Esophagus squamous epithelium (tissue), 5 donors: ENCODE data around the gene CCDC180. TPM values are rescaled to one million over a fixed set of nuclear protein-coding genes. Genes with fewer than 3 reads are reported as not detected.

ENCODE experiments used
- DNase-seq: peaks from one replicate; lab custom pipeline; 2025; lab: John Stamatoyannopoulos, UW
- H3K27ac ChIP-seq, 4 donors: fragments of 200-600 bp; sonication (generic); one replicate each; pipeline ENCODE4 v1.5.1; 2016 to 2019; ENCODE audit warnings: mild to moderate bottlenecking in 1 of 4
- H3K27me3 ChIP-seq, 4 donors: fragments of 200-600 bp; sonication (generic); 1 replicate in 3 of 4; 2 replicates in 1 of 4; pipeline versions ENCODE4 v1.5.1 to v1.6.0; 2017 to 2021; ENCODE audit warnings: antibody characterized with exemption in 1 of 4
- H3K36me3 ChIP-seq, 3 donors: fragments of 200-600 bp; sonication (generic); one replicate each; pipeline ENCODE4 v1.5.1; 2016 to 2019
- H3K4me1 ChIP-seq, 3 donors: fragments of 200-600 bp; sonication (generic); one replicate each; pipeline ENCODE4 v1.5.1; 2017 to 2019
- H3K4me3 ChIP-seq, 4 donors: fragments of 200-600 bp; sonication (generic); 1 replicate in 3 of 4; 2 replicates in 1 of 4; pipeline ENCODE4 v1.5.1; 2016 to 2019; ENCODE audit warnings: mild to moderate bottlenecking in 2 of 4, moderate library complexity in 1 of 4
- H3K9me3 ChIP-seq, 3 donors: fragments of 200-600 bp; sonication (generic); one replicate each; pipeline ENCODE4 v1.5.1; 2016 to 2019
- POLR2A ChIP-seq, 4 donors: fragments of 450-650 bp; IDR thresholded peaks; one replicate each; pipeline ENCODE4 v1.6.1; 2017; ENCODE audit warnings: antibody characterized with exemption in 4 of 4, mild to moderate bottlenecking in 4 of 4, moderate library complexity in 3 of 4
- WGBS, 2 donors: methylation state at CpG; one replicate each; pipeline ENCODE4 v1.1.5; 2018; 5-methylcytosine and 5-hydroxymethylcytosine counted together
- intact Hi-C: fragments of 100-400 bp; cut with DNase I; formaldehyde crosslinking; loops from one replicate; pipeline ENCODE4 v1.15.0; 2022
- total RNA-seq, 4 donors: library from RNA; depleted of rRNA; stranded (reverse); fragments of >200 nt; gene quantifications; one replicate each; pipeline ENCODE4 v1.1.0, GENCODE V29; 2016
- TF ChIP-seq, protein P1 (sequence below), 6 experiments: fragments of 450-650 bp in 4 of 6; fragments of 200-600 bp in 2 of 6; sonication (generic) in 2 of 6; IDR thresholded peaks; one replicate each; pipeline ENCODE4 v1.5.1; 2016 to 2019; ENCODE audit warnings: antibody characterized with exemption in 6 of 6, mild to moderate bottlenecking in 4 of 6, moderate library complexity in 4 of 6
- donor health status: DM: yes; HTN: yes; CAD: no.

CCDC180 gene
- total RNA-seq, 4 donors from 2014 or later, result 0.88 to 4.8 (median 2.7) TPM; not detected in 1

DNA sequence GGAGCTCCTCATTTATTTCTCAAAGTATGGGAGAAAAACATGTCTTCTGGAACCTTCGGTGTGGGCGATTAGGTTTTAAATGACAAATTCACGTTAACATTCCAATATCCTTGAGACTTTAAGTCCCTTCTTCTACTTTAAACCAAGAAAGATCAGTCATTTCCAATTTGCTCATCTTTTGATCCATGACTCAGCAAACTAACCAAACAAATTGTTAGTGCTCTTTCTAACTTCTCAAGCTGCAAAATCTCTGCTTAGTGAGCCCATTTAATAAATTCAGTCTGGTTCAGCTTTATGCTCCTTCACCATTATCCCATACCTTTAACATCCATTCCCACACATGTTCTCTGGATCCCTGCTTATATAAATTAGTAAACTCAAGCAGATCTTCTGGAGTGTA is 5.5 kb upstream of the CCDC180 start:
- intact Hi-C loops, result no loop called here
- no peaks in the 10 kb centered on the region for H3K36me3 ChIP-seq
- H3K4me3 ChIP-seq, result no peak overlapping the region
- no peak overlapping the region for H3K27ac ChIP-seq
- H3K9me3 ChIP-seq, result peaks cover 0 to 14% (median 4%) of the 10 kb centered on the region in 3 donors
- TF ChIP-seq POLR2A (IDR thresholded peaks at IDR 0.05), result no peak
- TF ChIP-seq, protein P1, sequence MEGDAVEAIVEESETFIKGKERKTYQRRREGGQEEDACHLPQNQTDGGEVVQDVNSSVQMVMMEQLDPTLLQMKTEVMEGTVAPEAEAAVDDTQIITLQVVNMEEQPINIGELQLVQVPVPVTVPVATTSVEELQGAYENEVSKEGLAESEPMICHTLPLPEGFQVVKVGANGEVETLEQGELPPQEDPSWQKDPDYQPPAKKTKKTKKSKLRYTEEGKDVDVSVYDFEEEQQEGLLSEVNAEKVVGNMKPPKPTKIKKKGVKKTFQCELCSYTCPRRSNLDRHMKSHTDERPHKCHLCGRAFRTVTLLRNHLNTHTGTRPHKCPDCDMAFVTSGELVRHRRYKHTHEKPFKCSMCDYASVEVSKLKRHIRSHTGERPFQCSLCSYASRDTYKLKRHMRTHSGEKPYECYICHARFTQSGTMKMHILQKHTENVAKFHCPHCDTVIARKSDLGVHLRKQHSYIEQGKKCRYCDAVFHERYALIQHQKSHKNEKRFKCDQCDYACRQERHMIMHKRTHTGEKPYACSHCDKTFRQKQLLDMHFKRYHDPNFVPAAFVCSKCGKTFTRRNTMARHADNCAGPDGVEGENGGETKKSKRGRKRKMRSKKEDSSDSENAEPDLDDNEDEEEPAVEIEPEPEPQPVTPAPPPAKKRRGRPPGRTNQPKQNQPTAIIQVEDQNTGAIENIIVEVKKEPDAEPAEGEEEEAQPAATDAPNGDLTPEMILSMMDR (IDR thresholded peaks at IDR 0.05), result no peak
- 95 to 97% methylated on average over 3 of the region's 3 CpGs for WGBS, 2 donors
- H3K27me3 ChIP-seq, result no peaks in the 10 kb centered on the region
- H3K4me1 ChIP-seq, result peaks cover 0 to 5% (median 2%) of the 10 kb centered on the region in 3 donors
- DNase-seq, result no peak

DNA sequence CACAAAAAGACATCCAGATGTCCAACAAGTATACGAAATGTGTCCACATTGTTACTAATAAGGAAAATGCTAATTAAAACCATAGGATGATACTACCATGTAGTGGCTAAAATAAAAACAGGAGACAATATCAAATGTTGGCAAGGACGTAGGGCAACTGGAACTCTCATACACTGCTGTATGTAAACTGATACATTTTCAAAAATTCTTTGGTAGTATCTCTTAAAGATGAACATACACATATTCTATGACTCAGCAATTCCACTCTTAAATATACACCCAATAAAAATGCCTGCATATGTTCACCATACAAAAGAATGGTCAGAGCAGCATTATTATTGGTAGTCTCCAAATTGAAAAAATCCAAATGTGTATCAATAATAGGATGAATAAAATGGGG is 2.9 kb upstream of the CCDC180 start:
- TF ChIP-seq, protein P1 (IDR thresholded peaks at IDR 0.05), result no peak
- TF ChIP-seq POLR2A (IDR thresholded peaks at IDR 0.05), result no peak

DNA sequence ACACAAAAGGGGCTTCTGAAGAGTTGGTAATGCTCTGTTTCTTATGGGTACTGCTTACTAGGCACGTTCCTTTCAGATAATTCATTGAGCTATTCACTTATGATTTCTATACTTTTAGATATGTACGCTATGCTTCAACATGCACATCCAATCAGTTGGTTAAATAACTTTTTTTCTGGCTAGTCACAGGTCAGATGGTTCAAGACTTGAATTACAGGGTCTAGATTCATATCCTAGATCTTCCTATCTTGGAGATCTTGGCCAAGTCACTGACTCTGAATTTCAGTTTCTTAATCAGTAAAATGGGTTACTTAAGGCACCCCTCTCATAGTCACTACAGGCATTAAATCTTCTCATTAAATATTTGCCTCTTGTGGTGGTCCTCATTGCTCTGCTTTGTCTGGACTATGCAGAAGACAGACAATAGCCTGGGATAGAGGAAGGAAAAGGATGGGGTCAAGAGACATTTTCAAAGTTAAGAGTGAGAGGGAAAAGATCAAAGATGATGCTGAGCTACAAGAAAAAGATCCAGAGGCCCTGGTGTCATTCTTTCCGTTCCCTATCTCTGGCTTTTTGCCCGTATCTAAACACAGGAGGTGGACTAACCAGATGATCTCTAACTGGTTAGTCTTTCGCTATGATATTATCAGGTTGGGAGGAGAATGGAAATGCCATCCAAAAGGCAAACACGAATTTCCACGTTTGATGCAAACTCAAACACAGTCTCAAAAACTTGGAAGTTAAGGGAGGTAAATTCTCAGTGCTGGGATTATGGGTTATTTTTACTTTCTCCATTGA is 1.8 kb upstream of the CCDC180 start:
- no peak for DNase-seq
- Histone ChIP-seq H3K4me3 (no peak overlapping the region), H3K27me3 (peaks cover 0 to 5% (median 0%) of the 10 kb centered on the region in 4 donors), H3K9me3 (no peaks in the 10 kb centered on the region), H3K36me3 (peaks cover 0 to 16% (median 0%) of the 10 kb centered on the region in 3 donors), H3K4me1 (peaks cover 0 to 16% (median 4%) of the 10 kb centered on the region in 3 donors), H3K27ac (no peak overlapping the region)
- TF ChIP-seq, protein P1 (IDR thresholded peaks at IDR 0.05), result no peak
- TF ChIP-seq POLR2A (IDR thresholded peaks at IDR 0.05), result no peak
- WGBS, 2 donors, result 72 to 75% methylated on average over 7 of the region's 7 CpGs
- intact Hi-C loops, result no loop called here

More for the DNA sequence above, 2.9 kb upstream of the CCDC180 start:
- Histone ChIP-seq H3K27ac (no peak overlapping the region), H3K36me3 (peaks cover 0 to 5% (median 0%) of the 10 kb centered on the region in 3 donors), H3K4me1 (peaks cover 0 to 16% (median 4%) of the 10 kb centered on the region in 3 donors), H3K4me3 (no peak overlapping the region), H3K9me3 (no peaks in the 10 kb centered on the region), H3K27me3 (peaks cover 0 to 5% (median 0%) of the 10 kb centered on the region in 4 donors)
- 80 to 83% methylated on average over 2 of the region's 2 CpGs for WGBS, 2 donors
- no peak for DNase-seq
- intact Hi-C loops, result no loop called here

DNA sequence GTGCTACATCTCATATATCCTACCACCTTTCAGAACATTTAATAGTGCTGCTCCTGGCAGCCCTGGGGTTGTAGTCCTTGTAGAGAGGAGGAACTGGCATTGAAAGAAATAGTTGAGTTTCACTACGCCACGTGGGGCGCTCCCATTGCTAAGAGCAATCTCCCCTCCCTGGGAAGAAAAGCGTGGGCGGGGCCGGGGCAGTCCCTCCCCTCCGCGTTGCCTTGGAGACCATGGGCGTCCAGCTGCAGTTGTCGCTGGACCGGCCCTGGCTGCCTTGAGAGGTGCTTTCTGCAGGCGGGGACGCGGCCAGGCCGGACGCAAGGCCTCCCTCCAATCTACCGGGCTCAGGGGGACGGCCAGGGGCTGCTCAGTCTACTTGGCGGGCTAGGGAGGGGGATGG is 368 bp upstream of the CCDC180 start:
- TF ChIP-seq, protein P1 (IDR thresholded peaks at IDR 0.05), result peak in 1 of 6 experiments; percentile 14
- no peak for TF ChIP-seq POLR2A (IDR thresholded peaks at IDR 0.05)
- no peak overlapping the region for H3K27ac ChIP-seq
- peaks cover 0 to 16% (median 4%) of the 10 kb centered on the region in 3 donors for H3K4me1 ChIP-seq
- H3K4me3 ChIP-seq, result peak overlapping the region in 3 of 4 donors; percentile 22 to 39 (median 29)
- intact Hi-C loops, result no loop called here
- DNase-seq, result no peak
- peaks cover 0 to 29% (median 0%) of the 10 kb centered on the region in 3 donors for H3K36me3 ChIP-seq
- H3K27me3 ChIP-seq, result peaks cover 0 to 5% (median 0%) of the 10 kb centered on the region in 4 donors
- H3K9me3 ChIP-seq, result no peaks in the 10 kb centered on the region
- 7 to 21% methylated on average over 3 to 14 of the region's 19 CpGs for WGBS, 2 donors

DNA sequence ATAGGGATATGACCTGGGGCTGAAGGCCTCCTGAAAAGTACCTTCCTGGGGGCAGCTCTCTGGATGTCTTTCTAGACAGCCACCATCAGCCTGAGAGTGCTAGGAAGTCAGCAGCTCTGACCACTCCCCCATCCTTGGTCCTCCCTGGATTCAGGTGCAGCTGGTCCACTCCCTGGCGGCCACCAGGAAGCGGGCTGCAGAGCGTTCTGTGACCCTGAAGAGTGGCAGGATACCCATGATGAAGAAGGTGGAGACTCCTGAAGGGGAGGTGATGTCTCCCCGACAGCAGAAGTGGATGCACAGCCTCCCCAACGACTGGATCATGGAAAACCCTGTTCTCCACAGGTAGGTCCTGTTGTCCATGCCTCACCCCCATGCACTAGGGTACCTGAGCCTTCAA is 1.8 kb downstream of the CCDC180 start:
- WGBS, 2 donors, result 40 to 95% methylated on average over 1 to 4 of the region's 5 CpGs
- no peak overlapping the region for H3K27ac ChIP-seq
- peaks cover 0 to 16% (median 4%) of the 10 kb centered on the region in 3 donors for H3K4me1 ChIP-seq
- H3K27me3 ChIP-seq, result peaks cover 0 to 5% (median 0%) of the 10 kb centered on the region in 4 donors
- TF ChIP-seq, protein P1 (IDR thresholded peaks at IDR 0.05), result no peak
- TF ChIP-seq POLR2A (IDR thresholded peaks at IDR 0.05), result no peak
- no peak overlapping the region for H3K4me3 ChIP-seq
- DNase-seq, result no peak
- H3K36me3 ChIP-seq, result peaks cover 0 to 51% (median 0%) of the 10 kb centered on the region in 3 donors
- no peaks in the 10 kb centered on the region for H3K9me3 ChIP-seq
- intact Hi-C loops, result no loop called here
